HG03135 (cell line): ENCODE results near the gene PLA2G12B.

Source experiments
- ATAC-seq: cut with Tn5 transposase; IDR thresholded peaks from one replicate; pipeline ENCODE4 v1.9.1; 2021; ENCODE audit warnings: mild to moderate bottlenecking, moderate library complexity; ENCODE audit not compliant: unreplicated experiment

PLA2G12B gene

GRCh38 chr10:72895236-72895850 is 59.3 kb downstream of the PLA2G12B start:
- ATAC-seq: no peak

- no peak for ATAC-seq
These were observed 61.3 kb downstream of the PLA2G12B start, which contains the start of gene OIT3 for GRCh38 chr10:72893136-72893798. Gene OIT3 (plus strand): TSS chr10:72893739. CDS start chr10:72893799, 60 bp downstream.

GRCh38 chr10:72890086-72890485 is 64.5 kb downstream of the PLA2G12B start:
- ATAC-seq: no peak

- ATAC-seq: no peak
These were observed 65.2 kb downstream of the PLA2G12B start for GRCh38 chr10:72889391-72889831.

- ATAC-seq: no peak
These were observed 66.4 kb downstream of the PLA2G12B start for GRCh38 chr10:72888151-72888638.

GRCh38 chr10:72887043-72887442 is 67.6 kb downstream of the PLA2G12B start:
- ATAC-seq: no peak

GRCh38 chr10:72886621-72887020 is 68.0 kb downstream of the PLA2G12B start:
- ATAC-seq: no peak

GRCh38 chr10:72885953-72886352 is 68.7 kb downstream of the PLA2G12B start:
- ATAC-seq: no peak
